K562 (cell line): ENCODE results near the gene PLEKHM1. TPM values are rescaled to one million over a fixed set of nuclear protein-coding genes. Genes with fewer than 3 reads are reported as not detected.

Experiments
- ELK3 ChIP-seq: fragments of 450-650 bp; formaldehyde crosslinking; IDR thresholded peaks from 2 replicates; pipeline ENCODE4 v1.4.0; 2020; ENCODE audit warnings: mild to moderate bottlenecking
- EP400 ChIP-seq: fragments of 450-650 bp; IDR thresholded peaks from 2 replicates; pipeline ENCODE4 v1.6.1; 2017; ENCODE audit warnings: antibody characterized with exemption, mild to moderate bottlenecking, moderate library complexity
- ETS1 ChIP-seq: conservative IDR thresholded peaks from 2 replicates; pipeline ENCODE4 v1.6.1; 2011; ENCODE audit warnings: low read depth, mild to moderate bottlenecking, low read length; ENCODE audit not compliant: control insufficient read depth
- FOXK2 ChIP-seq, 2 experiments: fragments of 450-650 bp; IDR thresholded peaks in 1 of 2; conservative IDR thresholded peaks in 1 of 2; 2 replicates each; pipeline ENCODE4 v1.6.1; 2016; ENCODE audit warnings: low read depth in 2 of 2, mild to moderate bottlenecking in 1 of 2
- FOXP1 ChIP-seq: sonication (generic); formaldehyde crosslinking; IDR thresholded peaks from 2 replicates; pipeline ENCODE4 v1.8.0; 2022; ENCODE audit warnings: mild to moderate bottlenecking, missing genetic modification reagents
- ILF3 ChIP-seq: fragments of 450-650 bp; IDR thresholded peaks from 2 replicates; pipeline ENCODE4 v1.6.1; 2018; ENCODE audit warnings: antibody characterized with exemption, mild to moderate bottlenecking, moderate library complexity, borderline replicate concordance
- MAX ChIP-seq: sonication (generic); formaldehyde crosslinking; IDR thresholded peaks from 2 replicates; pipeline ENCODE4 v1.9.0; 2022; ENCODE audit warnings: mild to moderate bottlenecking, missing genetic modification reagents
- MLLT1 ChIP-seq, 2 experiments: fragments of 450-650 bp; IDR thresholded peaks; 2 replicates each; pipeline ENCODE4 v1.6.1; 2016
- NFE2L1 ChIP-seq: fragments of 450-650 bp; IDR thresholded peaks from 2 replicates; pipeline ENCODE4 v1.6.1; 2016; ENCODE audit warnings: missing genetic modification characterization, low read depth, mild to moderate bottlenecking, missing compliant biosample characterization, moderate library complexity, borderline replicate concordance
- RBM15 ChIP-seq: fragments of 200-400 bp; formaldehyde crosslinking; IDR thresholded peaks from 2 replicates; pipeline ENCODE4 v1.6.1; 2018; ENCODE audit warnings: mild to moderate bottlenecking, low read length, moderate library complexity; ENCODE audit not compliant: insufficient read depth
- SMC3 ChIP-seq: conservative IDR thresholded peaks from 2 replicates; pipeline ENCODE4 v1.6.1; 2011; ENCODE audit warnings: low read depth, low read length, improper control_type of control experiment; ENCODE audit not compliant: insufficient read depth
- TAF7 ChIP-seq: fragments of 450-650 bp; IDR thresholded peaks from 2 replicates; pipeline ENCODE4 v1.6.1; 2016; ENCODE audit warnings: missing genetic modification characterization, missing compliant biosample characterization
- TCF3 ChIP-seq: sonication (generic); formaldehyde crosslinking; IDR thresholded peaks from 2 replicates; pipeline ENCODE4 v1.4.0; 2020; ENCODE audit warnings: mild to moderate bottlenecking, missing genetic modification reagents
- TEAD2 ChIP-seq: fragments of 450-650 bp; IDR thresholded peaks from 2 replicates; pipeline ENCODE4 v1.6.1; 2016; ENCODE audit warnings: missing genetic modification characterization, control low read depth, missing compliant biosample characterization
- THRB ChIP-seq: fragments of 450-650 bp; formaldehyde crosslinking; conservative IDR thresholded peaks from 2 replicates; pipeline ENCODE4 v1.4.0; 2022; ENCODE audit warnings: mild to moderate bottlenecking, missing genetic modification characterization
- TRIM28 ChIP-seq: fragments of 450-650 bp; IDR thresholded peaks from 2 replicates; pipeline ENCODE4 v1.6.1; 2017
- ZEB2 ChIP-seq: fragments of 450-650 bp; IDR thresholded peaks from 2 replicates; pipeline ENCODE4 v1.6.1; 2016
- ZKSCAN3 ChIP-seq: fragments of 250-450 bp; sonication (Bioruptor Pico); IDR thresholded peaks from 2 replicates; pipeline ENCODE4 v1.4.0; 2020
- ZNF133 ChIP-seq: fragments of 250-450 bp; sonication (Bioruptor Pico); IDR thresholded peaks from 2 replicates; pipeline ENCODE4 v1.4.0; 2020; ENCODE audit warnings: mild to moderate bottlenecking
- ZNF24 ChIP-seq: fragments of 450-650 bp; IDR thresholded peaks from 2 replicates; pipeline ENCODE4 v1.6.1; 2016
- ZNF551 ChIP-seq: fragments of 250-450 bp; sonication (Bioruptor Pico); IDR thresholded peaks from 2 replicates; pipeline ENCODE4 v1.5.0; 2021; ENCODE audit warnings: mild to moderate bottlenecking, moderate library complexity
- polyA plus RNA-seq, 8 experiments: library from polyadenylated mRNA; depleted of rRNA in 4 of 8; stranded (reverse) in 5 of 8; unstranded in 3 of 8; fragments of >200 nt; fragmentation: Nextera tagmentation in 2 of 8; fragmentation: Illumina TruSeq in 1 of 8; extraction: Ambion mirVana in 2 of 8; extraction: Trizol in 1 of 8; gene quantifications; 2 replicates each; pipeline versions ENCODE4 v1.2.1 to v1.2.3, GENCODE V29; 2011 to 2014; ENCODE audit warnings: inconsistent platforms in 1 of 8, missing spikeins in 1 of 8
- total RNA-seq, 7 experiments: library from RNA; depleted of rRNA in 6 of 7; stranded (reverse); fragments of >200 nt in 6 of 7; fragmentation: Illumina TruSeq in 2 of 7; extraction: Trizol in 2 of 7; gene quantifications; 2 replicates each; pipeline versions ENCODE4 v1.2.1 to v1.2.3, GENCODE V29; 2011 to 2021; ENCODE audit warnings: low replicate concordance in 1 of 7

PLEKHM1 gene
- total and polyA plus RNA-seq, 9 of the 15 experiments (the other 6 are each of a cell fraction or from before 2014, with no cell fraction given): 0.13 to 23.3 (median 5.7) TPM

GRCh38 chr17:45394913-45395568, 95.5 kb downstream of the PLEKHM1 start (continued):
- peak; percentile 76 for TF ChIP-seq SMC3
- TF ChIP-seq ELK3: no peak
- no peak for TF ChIP-seq ILF3
- TF ChIP-seq ZNF133: no peak
- TF ChIP-seq FOXK2 (conservative IDR thresholded peaks at IDR 0.05 in 1 of 2, IDR thresholded peaks at IDR 0.05 in 1 of 2; ENCODE audit: low read depth in 2 of 2): 0 out of 4 replicates have a peak, but pooled peaks have one; percentile 22 to 25
- peak; percentile 22; the same call in 1 of the 2 replicates for TF ChIP-seq FOXP1 (CRISPR knock-in tag)
- no peak for TF ChIP-seq NFE2L1
- 0 out of 2 replicates have a peak, but pooled peaks have one; percentile 25 for TF ChIP-seq ZEB2
- peak; percentile 67; the same call in 1 of the 2 replicates for TF ChIP-seq EP400
- peak; percentile 80 for TF ChIP-seq TCF3
- no peak for TF ChIP-seq ZNF551 (CRISPR knock-in tag)
- TF ChIP-seq ETS1: peak; percentile 82
- peak; percentile 11 to 44; a peak in 1 of 4 replicates for TF ChIP-seq MLLT1 (IDR thresholded peaks at IDR 0.05)
- TF ChIP-seq TRIM28: peak; percentile 33; the same call in 1 of the 2 replicates
- TF ChIP-seq MAX (CRISPR knock-in tag): peak; percentile 58; the same call in 1 of the 2 replicates
- TF ChIP-seq ZKSCAN3: no peak
- TF ChIP-seq THRB (CRISPR knock-in tag): 0 out of 2 replicates have a peak, but pooled peaks have one; percentile 59
- TF ChIP-seq TAF7: no peak
- peak; percentile 38; the same call in 1 of the 2 replicates for TF ChIP-seq ZNF24
- no peak for TF ChIP-seq RBM15
- TF ChIP-seq TEAD2 (tag): no peak
